Mesendoderm (in vitro differentiated cells): Measurements from ENCODE around the gene GRAMD1A.
A peak's percentile ranks its signal among the peaks of the same experiment; 100 is the strongest.
"Not testable (repeated sequence)": the region's sequence is repeated elsewhere in the genome, so short reads cannot be mapped to it uniquely, and the experiment has no call there.

ENCODE experiments used
- DNase-seq: peaks from one replicate; pipeline ENCODE4 v3.0.0; 2013
- H2AK5ac ChIP-seq: 2 replicates; pipeline ENCODE4 v1.6.1; 2013; ENCODE audit warnings: low read length, inconsistent platforms
- H2BK120ac ChIP-seq: 2 replicates; pipeline ENCODE4 v1.6.1; 2013; ENCODE audit warnings: low read depth, mild to moderate bottlenecking, low read length, moderate library complexity, mixed read lengths
- H2BK15ac ChIP-seq: replicated peaks from 2 replicates; pipeline ENCODE4 v1.6.1; 2013; ENCODE audit warnings: low read depth, mild to moderate bottlenecking, moderate library complexity
- H2BK5ac ChIP-seq: 2 replicates; pipeline ENCODE4 v1.6.1; 2013; ENCODE audit warnings: low read length, inconsistent platforms
- H3K18ac ChIP-seq: 2 replicates; pipeline ENCODE4 v1.6.1; 2013; ENCODE audit warnings: mild to moderate bottlenecking, low read length, mixed read lengths
- H3K23ac ChIP-seq: one replicate; pipeline ENCODE4 v1.6.1; 2013; ENCODE audit warnings: low read length
- H3K27ac ChIP-seq: 2 replicates; pipeline ENCODE4 v1.5.1; 2013; ENCODE audit warnings: low read depth, mild to moderate bottlenecking, inconsistent platforms, low read length, moderate library complexity
- H3K27me3 ChIP-seq: 2 replicates; pipeline ENCODE4 v1.6.1; 2013; ENCODE audit warnings: low read length, control low read depth, mild to moderate bottlenecking, inconsistent platforms; ENCODE audit not compliant: insufficient read depth, poor library complexity
- H3K36me3 ChIP-seq: 2 replicates; pipeline ENCODE4 v1.6.1; 2013; ENCODE audit warnings: low read length, inconsistent platforms; ENCODE audit not compliant: control insufficient read depth, insufficient read depth
- H3K4ac ChIP-seq: one replicate; pipeline ENCODE4 v1.6.1; 2013; ENCODE audit warnings: low read depth, mild to moderate bottlenecking, low read length, moderate library complexity
- H3K4me1 ChIP-seq: 2 replicates; pipeline ENCODE4 v1.6.1; 2013; ENCODE audit warnings: low read depth, low read length, inconsistent platforms; ENCODE audit not compliant: control insufficient read depth
- H3K4me2 ChIP-seq: 2 replicates; pipeline ENCODE4 v1.6.1; 2013; ENCODE audit warnings: low read length
- H3K4me3 ChIP-seq: 2 replicates; pipeline ENCODE4 v1.5.1; 2013; ENCODE audit warnings: mild to moderate bottlenecking, low read length
- H3K56ac ChIP-seq: one replicate; pipeline ENCODE4 v1.6.1; 2013; ENCODE audit warnings: low read length
- H3K79me1 ChIP-seq: 2 replicates; pipeline ENCODE4 v1.6.1; 2013; ENCODE audit warnings: low read length, inconsistent platforms
- H3K79me2 ChIP-seq: 2 replicates; pipeline ENCODE4 v1.6.1; 2013; ENCODE audit warnings: mild to moderate bottlenecking, low read length; ENCODE audit not compliant: control insufficient read depth, insufficient read depth
- H3K9ac ChIP-seq: 2 replicates; pipeline ENCODE4 v1.6.1; 2013; ENCODE audit warnings: low read length, inconsistent platforms
- H4K5ac ChIP-seq: one replicate; pipeline ENCODE4 v1.6.1; 2013; ENCODE audit warnings: low read length
- H4K8ac ChIP-seq: one replicate; pipeline ENCODE4 v1.6.1; 2013; ENCODE audit warnings: low read depth, mild to moderate bottlenecking, control low read depth, low read length, moderate library complexity
- WGBS: extraction: QIAGEN DNeasy Blood & Tissue Kit; methylation state at CpG from one replicate; pipeline ENCODE4 v1.1.7; 2013; ENCODE audit warnings: low lambda C conversion rate, missing lambda C conversion rate; ENCODE audit not compliant: insufficient coverage; ENCODE audit errors: extremely low coverage; 5-methylcytosine and 5-hydroxymethylcytosine counted together

GRAMD1A gene

DNA sequence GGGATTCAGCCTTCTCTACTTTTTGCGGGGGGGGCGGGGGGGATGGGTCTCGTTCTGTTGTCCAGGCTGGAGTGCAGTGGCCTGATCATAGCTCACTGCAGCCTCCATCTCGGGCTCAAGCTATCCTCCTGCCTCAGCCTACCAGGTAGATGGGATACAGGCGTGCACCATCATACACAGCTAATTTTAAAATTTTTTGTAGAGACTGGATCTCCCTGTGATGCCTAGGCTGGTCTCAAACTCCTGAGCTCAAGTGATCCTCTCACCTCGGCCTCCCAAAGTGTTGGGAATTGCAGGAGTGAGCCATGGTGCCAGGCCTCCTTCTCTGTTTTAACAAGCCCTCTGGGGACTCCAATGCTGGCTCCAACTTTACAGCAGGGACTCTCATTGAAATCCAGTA lies 35.5 kb upstream of the GRAMD1A start:
- H3K4ac ChIP-seq = no peak overlapping the region

DNA sequence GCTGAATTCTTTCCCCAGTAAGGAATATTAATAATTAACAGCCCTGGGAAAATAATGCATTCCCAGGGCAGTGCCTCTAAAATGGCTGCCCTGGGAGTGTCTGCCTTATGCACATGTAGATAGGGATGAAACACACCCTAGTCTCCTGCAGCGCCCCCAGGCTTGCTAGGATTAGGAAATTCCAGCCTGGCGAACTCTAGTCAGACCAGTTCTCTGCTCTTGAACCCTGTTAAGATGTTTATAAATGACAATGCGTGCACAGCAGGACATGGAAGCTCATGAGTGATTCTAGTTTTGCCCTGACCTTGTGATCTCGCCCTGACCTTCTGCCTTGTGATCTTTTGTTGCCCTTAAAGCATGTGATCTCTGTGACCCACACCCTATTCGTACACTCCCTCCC lies 34.6 kb upstream of the GRAMD1A start:
- not testable (repeated sequence) for H3K27me3 ChIP-seq, H3K23ac ChIP-seq, H2AK5ac ChIP-seq, H3K4me3 ChIP-seq, H2BK120ac ChIP-seq, H3K4ac ChIP-seq, H3K18ac ChIP-seq, H3K56ac ChIP-seq, H3K9ac ChIP-seq, DNase-seq, H3K27ac ChIP-seq, H3K36me3 ChIP-seq, H4K5ac ChIP-seq, H2BK5ac ChIP-seq, H2BK15ac ChIP-seq, H3K4me2 ChIP-seq, H4K8ac ChIP-seq, H3K4me1 ChIP-seq
- Histone ChIP-seq H3K79me2 (peaks cover 28% of the 10 kb centered on the region), H3K79me1 (peaks cover 20% of the 10 kb centered on the region)
- no CpG with 5 or more reads among the region's 5 CpGs for WGBS

More for the DNA sequence above, 35.5 kb upstream of the GRAMD1A start:
- H3K56ac ChIP-seq = peak overlapping the region; percentile 51
- peaks cover 4% of the 10 kb centered on the region for H3K4me1 ChIP-seq
- no peaks in the 10 kb centered on the region for H3K27me3 ChIP-seq
- H2AK5ac ChIP-seq = no peak overlapping the region
- peaks cover 26% of the 10 kb centered on the region for H3K79me1 ChIP-seq
- H3K27ac ChIP-seq = no peak overlapping the region
- no peak overlapping the region for H2BK15ac ChIP-seq
- WGBS = no CpG with 5 or more reads among the region's 6 CpGs
- no peak overlapping the region for H4K5ac ChIP-seq
- peaks cover 34% of the 10 kb centered on the region for H3K79me2 ChIP-seq
- DNase-seq = no peak
- no peak overlapping the region for H3K23ac ChIP-seq
- no peak overlapping the region for H2BK5ac ChIP-seq
- H3K36me3 ChIP-seq = peaks cover 10% of the 10 kb centered on the region
- no peak overlapping the region for H3K4me2 ChIP-seq
- no peak overlapping the region for H3K9ac ChIP-seq
- H4K8ac ChIP-seq = no peak overlapping the region
- H3K4me3 ChIP-seq = no peak overlapping the region
- no peak overlapping the region for H2BK120ac ChIP-seq
- no peak overlapping the region for H3K18ac ChIP-seq

GRCh38 chr19:34967551-34967950 lies 32.6 kb upstream of the GRAMD1A start:
- no CpG with 5 or more reads among the region's 6 CpGs for WGBS
- Histone ChIP-seq H2BK120ac (no peak overlapping the region), H3K4me2 (no peak overlapping the region), H3K4ac (no peak overlapping the region), H4K5ac (no peak overlapping the region), H3K79me1 (peaks cover 6% of the 10 kb centered on the region), H3K56ac (no peak overlapping the region), H3K4me3 (no peak overlapping the region), H2BK15ac (no peak overlapping the region), H3K9ac (no peak overlapping the region), H3K27ac (no peak overlapping the region), H2BK5ac (no peak overlapping the region), H4K8ac (no peak overlapping the region), H3K4me1 (no peaks in the 10 kb centered on the region), H3K36me3 (no peaks in the 10 kb centered on the region), H3K18ac (no peak overlapping the region), H3K23ac (no peak overlapping the region), H2AK5ac (no peak overlapping the region), H3K79me2 (peaks cover 10% of the 10 kb centered on the region), H3K27me3 (no peaks in the 10 kb centered on the region)
- no peak for DNase-seq

GRCh38 chr19:34969721-34970120 lies 30.4 kb upstream of the GRAMD1A start:
- H3K23ac ChIP-seq = no peak overlapping the region
- no peak overlapping the region for H2BK15ac ChIP-seq
- H3K79me2 ChIP-seq = no peaks in the 10 kb centered on the region
- H4K8ac ChIP-seq = no peak overlapping the region
- H3K36me3 ChIP-seq = no peaks in the 10 kb centered on the region
- peaks cover 7% of the 10 kb centered on the region for H3K4me1 ChIP-seq
- no peak overlapping the region for H2BK120ac ChIP-seq
- H3K9ac ChIP-seq = no peak overlapping the region
- no peak overlapping the region for H3K4ac ChIP-seq
- no peak overlapping the region for H3K56ac ChIP-seq
- H3K18ac ChIP-seq = no peak overlapping the region
- H3K79me1 ChIP-seq = no peaks in the 10 kb centered on the region
- H3K4me2 ChIP-seq = no peak overlapping the region
- no peak overlapping the region for H4K5ac ChIP-seq
- no peak overlapping the region for H2AK5ac ChIP-seq
- no peak for DNase-seq
- no CpG with 5 or more reads among the region's 6 CpGs for WGBS
- no peak overlapping the region for H2BK5ac ChIP-seq
- H3K4me3 ChIP-seq = no peak overlapping the region
- no peak overlapping the region for H3K27ac ChIP-seq
- no peaks in the 10 kb centered on the region for H3K27me3 ChIP-seq

- H2AK5ac ChIP-seq, H3K27ac ChIP-seq, H4K5ac ChIP-seq, H3K56ac ChIP-seq, H3K79me1 ChIP-seq, H3K27me3 ChIP-seq, DNase-seq, H3K4me1 ChIP-seq, H3K18ac ChIP-seq, H3K79me2 ChIP-seq, H3K4me2 ChIP-seq, H3K23ac ChIP-seq, H2BK120ac ChIP-seq, H3K4ac ChIP-seq, H3K36me3 ChIP-seq, H3K4me3 ChIP-seq, H4K8ac ChIP-seq, H3K9ac ChIP-seq, H2BK15ac ChIP-seq, H2BK5ac ChIP-seq: not testable (repeated sequence)
- WGBS = no CpG with 5 or more reads among the region's 12 CpGs
These were observed 29.8 kb upstream of the GRAMD1A start for GRCh38 chr19:34970185-34970780.

DNA sequence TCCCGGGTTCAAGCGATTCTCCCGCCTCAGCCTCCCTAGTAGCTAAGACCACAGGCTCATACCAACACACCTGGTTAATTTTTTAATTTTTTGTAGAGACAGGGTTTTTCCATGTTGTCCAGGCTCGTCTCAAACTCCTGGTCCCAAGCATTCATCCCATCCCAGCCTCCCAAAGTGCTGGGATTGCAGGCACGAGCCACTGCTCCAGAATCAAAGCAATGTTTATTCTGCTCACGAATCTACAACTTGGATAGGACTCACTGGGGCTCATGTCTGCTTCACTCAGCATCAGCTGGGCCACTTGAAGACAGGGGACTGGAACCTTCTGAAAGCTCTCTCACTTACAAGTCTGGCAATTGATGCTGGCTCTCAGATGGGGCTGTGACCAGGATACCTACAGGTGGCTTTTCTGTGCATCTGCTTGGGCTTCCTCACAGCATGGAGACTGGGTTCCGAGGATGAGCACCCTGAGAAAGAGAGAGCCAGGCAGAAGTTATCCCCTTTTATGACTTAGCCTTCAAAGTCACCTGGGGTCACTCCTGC lies 27.9 kb upstream of the GRAMD1A start:
- H3K79me2 ChIP-seq = no peaks in the 10 kb centered on the region
- no peak overlapping the region for H3K23ac ChIP-seq
- no peak overlapping the region for H3K9ac ChIP-seq
- no peak overlapping the region for H3K27ac ChIP-seq
- H3K27me3 ChIP-seq = no peaks in the 10 kb centered on the region
- H3K4me3 ChIP-seq = no peak overlapping the region
- H4K8ac ChIP-seq = no peak overlapping the region
- no peak overlapping the region for H2BK120ac ChIP-seq
- WGBS = no CpG with 5 or more reads among the region's 7 CpGs
- H2BK5ac ChIP-seq = no peak overlapping the region
- no peaks in the 10 kb centered on the region for H3K79me1 ChIP-seq
- H3K36me3 ChIP-seq = no peaks in the 10 kb centered on the region
- no peak overlapping the region for H3K4ac ChIP-seq
- H2BK15ac ChIP-seq = no peak overlapping the region
- no peak for DNase-seq
- H3K56ac ChIP-seq = no peak overlapping the region
- peaks cover 9% of the 10 kb centered on the region for H3K4me1 ChIP-seq
- no peak overlapping the region for H3K18ac ChIP-seq
- H4K5ac ChIP-seq = no peak overlapping the region
- no peak overlapping the region for H2AK5ac ChIP-seq
- H3K4me2 ChIP-seq = no peak overlapping the region
